ENCODE results near the gene PC.

DNA sequence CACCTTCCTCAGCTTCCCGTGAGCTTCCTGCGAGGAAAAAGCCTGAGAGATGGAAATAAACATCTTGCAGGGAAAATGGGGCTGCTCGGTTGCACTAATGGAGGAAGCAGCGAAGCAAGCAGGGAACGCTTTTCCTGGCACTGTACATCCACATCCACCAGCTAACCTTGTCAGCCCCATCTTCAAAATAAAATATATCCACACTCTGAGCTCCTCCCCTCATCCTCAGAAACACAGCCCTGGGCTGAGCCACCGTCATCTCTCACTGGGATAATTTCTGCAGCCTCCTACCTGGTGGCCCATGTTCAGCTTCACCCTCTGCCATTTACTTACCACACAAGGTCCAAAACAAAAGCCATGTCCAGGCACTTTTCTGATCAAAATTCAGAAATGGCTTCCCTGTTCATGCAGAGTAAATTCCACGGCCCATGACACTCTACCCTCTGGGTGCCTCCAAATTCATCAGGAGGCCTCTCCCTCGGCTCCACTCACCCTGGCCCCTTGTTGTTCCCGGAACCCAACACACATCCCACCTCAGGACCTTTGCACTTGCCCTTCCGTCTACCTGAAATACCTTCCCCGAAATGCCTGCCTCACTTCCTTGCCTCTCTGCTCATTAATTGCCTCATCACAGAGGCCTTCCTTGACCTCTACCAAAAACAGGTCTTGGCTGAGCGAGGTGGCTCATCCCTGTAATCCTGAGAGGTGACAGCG, 29.9 kb upstream of the PC start:
- TF ChIP-seq, protein P1, sequence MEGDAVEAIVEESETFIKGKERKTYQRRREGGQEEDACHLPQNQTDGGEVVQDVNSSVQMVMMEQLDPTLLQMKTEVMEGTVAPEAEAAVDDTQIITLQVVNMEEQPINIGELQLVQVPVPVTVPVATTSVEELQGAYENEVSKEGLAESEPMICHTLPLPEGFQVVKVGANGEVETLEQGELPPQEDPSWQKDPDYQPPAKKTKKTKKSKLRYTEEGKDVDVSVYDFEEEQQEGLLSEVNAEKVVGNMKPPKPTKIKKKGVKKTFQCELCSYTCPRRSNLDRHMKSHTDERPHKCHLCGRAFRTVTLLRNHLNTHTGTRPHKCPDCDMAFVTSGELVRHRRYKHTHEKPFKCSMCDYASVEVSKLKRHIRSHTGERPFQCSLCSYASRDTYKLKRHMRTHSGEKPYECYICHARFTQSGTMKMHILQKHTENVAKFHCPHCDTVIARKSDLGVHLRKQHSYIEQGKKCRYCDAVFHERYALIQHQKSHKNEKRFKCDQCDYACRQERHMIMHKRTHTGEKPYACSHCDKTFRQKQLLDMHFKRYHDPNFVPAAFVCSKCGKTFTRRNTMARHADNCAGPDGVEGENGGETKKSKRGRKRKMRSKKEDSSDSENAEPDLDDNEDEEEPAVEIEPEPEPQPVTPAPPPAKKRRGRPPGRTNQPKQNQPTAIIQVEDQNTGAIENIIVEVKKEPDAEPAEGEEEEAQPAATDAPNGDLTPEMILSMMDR (IDR thresholded peaks at IDR 0.05): no peak
- TF ChIP-seq POLR2A (IDR thresholded peaks at IDR 0.05): no peak

Measured in body of pancreas (tissue), 4 donors.